ENCODE measurements around the gene ANKRD9.

GRCh38 chr14:102454711-102455110 lies 54.9 kb downstream of the ANKRD9 start:
- TF ChIP-seq GATA2 (IDR thresholded peaks at IDR 0.05; ENCODE audit: low read depth, low read length) (no peak), GATA3 (IDR thresholded peaks at IDR 0.05; ENCODE audit: low read depth, low read length) (no peak)
